ENCODE results near the gene EXOC7.
A peak's percentile ranks its signal among the peaks of the same experiment; 100 is the strongest.

EXOC7 gene

GRCh38 chr17:76138896-76139752, 35.5 kb upstream of the EXOC7 start:
- no peak for DNase-seq (ENCODE audit: low spot score)

GRCh38 chr17:76138234-76138895, 34.8 kb upstream of the EXOC7 start:
- no peak for DNase-seq (ENCODE audit: low spot score)

- DNase-seq (ENCODE audit: low spot score): no peak
Measured at GRCh38 chr17:76137351-76138233, 34.0 kb upstream of the EXOC7 start.

GRCh38 chr17:76137001-76137350, 33.4 kb upstream of the EXOC7 start:
- no peak for DNase-seq (ENCODE audit: low spot score)

- no peak for DNase-seq (ENCODE audit: low spot score)
Measured at GRCh38 chr17:76136276-76137000, 32.9 kb upstream of the EXOC7 start.

- no peak for DNase-seq (ENCODE audit: low spot score)
Measured at GRCh38 chr17:76135810-76136188, 32.2 kb upstream of the EXOC7 start.

GRCh38 chr17:76134911-76135809, 31.6 kb upstream of the EXOC7 start:
- no peak for DNase-seq (ENCODE audit: low spot score)

GRCh38 chr17:76132574-76133338, 29.2 kb upstream of the EXOC7 start:
- DNase-seq (ENCODE audit: low spot score): no peak

- DNase-seq (ENCODE audit: low spot score): no peak
Measured at GRCh38 chr17:76131692-76132573, 28.3 kb upstream of the EXOC7 start.

GRCh38 chr17:76131051-76131691, 27.6 kb upstream of the EXOC7 start:
- no peak for DNase-seq (ENCODE audit: low spot score)

- no peak for DNase-seq (ENCODE audit: low spot score)
Measured at GRCh38 chr17:76130473-76130872, 26.9 kb upstream of the EXOC7 start.

- DNase-seq (ENCODE audit: low spot score): no peak
Measured at GRCh38 chr17:76125922-76126321, 22.3 kb upstream of the EXOC7 start.

- no peak for DNase-seq (ENCODE audit: low spot score)
Measured at GRCh38 chr17:76125391-76125675, 21.7 kb upstream of the EXOC7 start.

- DNase-seq (ENCODE audit: low spot score): peak; percentile 33
Measured at GRCh38 chr17:76124582-76125390, 21.2 kb upstream of the EXOC7 start.

- no peak for DNase-seq (ENCODE audit: low spot score)
Measured at GRCh38 chr17:76123749-76124581, 20.4 kb upstream of the EXOC7 start.

GRCh38 chr17:76123191-76123499, 19.6 kb upstream of the EXOC7 start:
- no peak for DNase-seq (ENCODE audit: low spot score)
